SK-N-SH treated with all-trans-retinoic acid at 6 μM for 48 hours (cell line): ENCODE measurements around the gene RFX8.

Experiments used
- ATAC-seq: fragments of 200-7000 bp; cut with Tn5 transposase; 3 replicates; pipeline ENCODE4 v1.9.1; 2020; ENCODE audit warnings: mild to moderate bottlenecking, moderate library complexity
- ARNTL ChIP-seq: fragments of 450-650 bp; formaldehyde crosslinking; IDR thresholded peaks from 2 replicates; pipeline ENCODE4 v1.5.0; 2020; ENCODE audit warnings: low read depth, mild to moderate bottlenecking, moderate library complexity, borderline replicate concordance
- BACH2 ChIP-seq: fragments of 250-450 bp; sonication (Bioruptor Pico); IDR thresholded peaks from 2 replicates; pipeline ENCODE4 v1.9.0; 2021; ENCODE audit warnings: mild to moderate bottlenecking, borderline replicate concordance
- CSDC2 ChIP-seq: fragments of 250-450 bp; sonication (Bioruptor Pico); IDR thresholded peaks from 2 replicates; pipeline ENCODE4 v1.5.0; 2020; ENCODE audit warnings: mild to moderate bottlenecking, moderate library complexity
- ESRRG ChIP-seq: fragments of 250-450 bp; sonication (Bioruptor Pico); IDR thresholded peaks from 2 replicates; pipeline ENCODE4 v1.6.1; 2021; ENCODE audit warnings: mild to moderate bottlenecking
- GLIS3 ChIP-seq: fragments of 250-450 bp; sonication (Bioruptor Pico); IDR thresholded peaks from 2 replicates; pipeline ENCODE4 v1.5.0; 2020; ENCODE audit warnings: mild to moderate bottlenecking, moderate library complexity
- OSR1 ChIP-seq: fragments of 250-450 bp; sonication (Bioruptor Pico); IDR thresholded peaks from 2 replicates; pipeline ENCODE4 v1.8.0; 2022; ENCODE audit warnings: moderate library complexity, mild to moderate bottlenecking, inconsistent platforms
- PPARA ChIP-seq: fragments of 250-450 bp; sonication (Bioruptor Pico); IDR thresholded peaks from 2 replicates; pipeline ENCODE4 v1.5.0; 2020; ENCODE audit warnings: mild to moderate bottlenecking, borderline replicate concordance
- RARB ChIP-seq: fragments of 250-450 bp; sonication (Bioruptor Pico); IDR thresholded peaks from 2 replicates; pipeline ENCODE4 v1.8.0; 2021; ENCODE audit warnings: mild to moderate bottlenecking, moderate library complexity
- SNAI2 ChIP-seq: fragments of 250-450 bp; sonication (Bioruptor Pico); IDR thresholded peaks from 2 replicates; pipeline ENCODE4 v1.5.0; 2020; ENCODE audit warnings: mild to moderate bottlenecking, moderate library complexity
- TCF4 ChIP-seq: fragments of 250-450 bp; sonication (Bioruptor Pico); IDR thresholded peaks from 2 replicates; pipeline ENCODE4 v1.8.0; 2021; ENCODE audit warnings: mild to moderate bottlenecking, moderate library complexity, borderline replicate concordance
- TOX ChIP-seq: fragments of 250-450 bp; sonication (Bioruptor Pico); IDR thresholded peaks from 2 replicates; pipeline ENCODE4 v1.8.0; 2021; ENCODE audit warnings: mild to moderate bottlenecking, moderate library complexity, borderline replicate concordance
- ZC3H10 ChIP-seq: fragments of 250-450 bp; sonication (Bioruptor Pico); IDR thresholded peaks from 2 replicates; pipeline ENCODE4 v1.5.1; 2021; ENCODE audit warnings: mild to moderate bottlenecking, moderate library complexity
- ZFP3 ChIP-seq: fragments of 250-450 bp; sonication (Bioruptor Pico); IDR thresholded peaks from 2 replicates; pipeline ENCODE4 v1.5.0; 2020; ENCODE audit warnings: mild to moderate bottlenecking, moderate library complexity
- ZFP30 ChIP-seq: fragments of 450-650 bp; formaldehyde crosslinking; IDR thresholded peaks from 2 replicates; pipeline ENCODE4 v1.5.0; 2022; ENCODE audit warnings: mild to moderate bottlenecking, moderate library complexity
- ZNF565 ChIP-seq: fragments of 450-650 bp; formaldehyde crosslinking; conservative IDR thresholded peaks from 2 replicates; pipeline ENCODE4 v1.5.0; 2020; ENCODE audit warnings: low read depth, mild to moderate bottlenecking, moderate library complexity
- ZNF70 ChIP-seq: fragments of 450-650 bp; formaldehyde crosslinking; IDR thresholded peaks from 2 replicates; pipeline ENCODE4 v1.5.0; 2020; ENCODE audit warnings: mild to moderate bottlenecking, moderate library complexity
- ZNF8 ChIP-seq: fragments of 450-650 bp; formaldehyde crosslinking; IDR thresholded peaks from 2 replicates; pipeline ENCODE4 v1.5.0; 2020; ENCODE audit warnings: mild to moderate bottlenecking, moderate library complexity
- TF ChIP-seq, protein P1 (sequence below): fragments of 250-450 bp; sonication (Bioruptor Pico); IDR thresholded peaks from 2 replicates; pipeline ENCODE4 v1.5.1; 2020; ENCODE audit warnings: low read depth, mild to moderate bottlenecking, moderate library complexity
- TF ChIP-seq, protein P2 (sequence below): fragments of 250-450 bp; sonication (Bioruptor Pico); IDR thresholded peaks from 2 replicates; pipeline ENCODE4 v1.8.0; 2021; ENCODE audit warnings: low read depth, mild to moderate bottlenecking, moderate library complexity, borderline replicate concordance
- TF ChIP-seq, protein P3 (sequence below): fragments of 250-450 bp; sonication (Bioruptor Pico); IDR thresholded peaks from 2 replicates; pipeline ENCODE4 v1.5.0; 2020; ENCODE audit warnings: mild to moderate bottlenecking, moderate library complexity
- TF ChIP-seq, protein P4 (sequence below): fragments of 250-450 bp; sonication (Bioruptor Pico); IDR thresholded peaks from 2 replicates; pipeline ENCODE4 v1.8.0; 2020; ENCODE audit warnings: mild to moderate bottlenecking, moderate library complexity, borderline replicate concordance
- TF ChIP-seq, protein P5 (sequence below): fragments of 250-450 bp; sonication (Bioruptor Pico); IDR thresholded peaks from 2 replicates; pipeline ENCODE4 v1.5.1; 2021; ENCODE audit warnings: mild to moderate bottlenecking, moderate library complexity

RFX8 gene

DNA sequence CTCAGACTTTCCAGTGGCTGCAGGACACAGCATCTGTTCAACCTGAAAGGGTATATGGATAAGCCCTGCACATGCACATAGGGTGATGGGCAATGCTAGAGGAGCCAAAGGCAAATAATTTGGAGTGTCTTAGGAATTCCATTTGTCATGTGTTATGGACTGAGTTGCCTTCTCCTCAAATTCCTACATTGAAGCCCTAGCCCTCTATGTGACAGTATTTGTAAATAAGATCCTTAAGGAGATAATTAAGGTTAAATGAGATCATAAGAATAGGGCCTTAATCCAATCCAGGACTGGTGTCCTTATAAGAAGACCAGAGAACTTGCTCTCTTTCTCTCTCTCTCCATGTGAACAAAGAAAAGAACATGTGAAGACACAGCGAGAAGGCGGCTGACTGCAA is 44.8 kb downstream of the RFX8 start:
- ATAC-seq = no peak
- TF ChIP-seq SNAI2 (CRISPR knock-in tag) (no peak), ZNF8 (CRISPR knock-in tag) (no peak), ZC3H10 (CRISPR knock-in tag) (no peak), BACH2 (CRISPR knock-in tag) (no peak), ZNF70 (CRISPR knock-in tag) (no peak), ARNTL (CRISPR knock-in tag) (no peak), PPARA (no peak), OSR1 (no peak), ESRRG (CRISPR knock-in tag) (no peak), ZNF565 (CRISPR knock-in tag) (no peak), TCF4 (CRISPR knock-in tag) (no peak), CSDC2 (no peak)
- TF ChIP-seq, protein P1, sequence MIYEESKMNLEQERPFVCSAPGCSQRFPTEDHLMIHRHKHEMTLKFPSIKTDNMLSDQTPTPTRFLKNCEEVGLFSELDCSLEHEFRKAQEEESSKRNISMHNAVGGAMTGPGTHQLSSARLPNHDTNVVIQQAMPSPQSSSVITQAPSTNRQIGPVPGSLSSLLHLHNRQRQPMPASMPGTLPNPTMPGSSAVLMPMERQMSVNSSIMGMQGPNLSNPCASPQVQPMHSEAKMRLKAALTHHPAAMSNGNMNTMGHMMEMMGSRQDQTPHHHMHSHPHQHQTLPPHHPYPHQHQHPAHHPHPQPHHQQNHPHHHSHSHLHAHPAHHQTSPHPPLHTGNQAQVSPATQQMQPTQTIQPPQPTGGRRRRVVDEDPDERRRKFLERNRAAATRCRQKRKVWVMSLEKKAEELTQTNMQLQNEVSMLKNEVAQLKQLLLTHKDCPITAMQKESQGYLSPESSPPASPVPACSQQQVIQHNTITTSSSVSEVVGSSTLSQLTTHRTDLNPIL = no peak
- TF ChIP-seq, protein P2, sequence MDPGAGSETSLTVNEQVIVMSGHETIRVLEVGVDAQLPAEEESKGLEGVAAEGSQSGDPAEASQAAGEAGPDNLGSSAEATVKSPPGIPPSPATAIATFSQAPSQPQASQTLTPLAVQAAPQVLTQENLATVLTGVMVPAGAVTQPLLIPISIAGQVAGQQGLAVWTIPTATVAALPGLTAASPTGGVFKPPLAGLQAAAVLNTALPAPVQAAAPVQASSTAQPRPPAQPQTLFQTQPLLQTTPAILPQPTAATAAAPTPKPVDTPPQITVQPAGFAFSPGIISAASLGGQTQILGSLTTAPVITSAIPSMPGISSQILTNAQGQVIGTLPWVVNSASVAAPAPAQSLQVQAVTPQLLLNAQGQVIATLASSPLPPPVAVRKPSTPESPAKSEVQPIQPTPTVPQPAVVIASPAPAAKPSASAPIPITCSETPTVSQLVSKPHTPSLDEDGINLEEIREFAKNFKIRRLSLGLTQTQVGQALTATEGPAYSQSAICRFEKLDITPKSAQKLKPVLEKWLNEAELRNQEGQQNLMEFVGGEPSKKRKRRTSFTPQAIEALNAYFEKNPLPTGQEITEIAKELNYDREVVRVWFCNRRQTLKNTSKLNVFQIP = no peak
- TF ChIP-seq, protein P3, sequence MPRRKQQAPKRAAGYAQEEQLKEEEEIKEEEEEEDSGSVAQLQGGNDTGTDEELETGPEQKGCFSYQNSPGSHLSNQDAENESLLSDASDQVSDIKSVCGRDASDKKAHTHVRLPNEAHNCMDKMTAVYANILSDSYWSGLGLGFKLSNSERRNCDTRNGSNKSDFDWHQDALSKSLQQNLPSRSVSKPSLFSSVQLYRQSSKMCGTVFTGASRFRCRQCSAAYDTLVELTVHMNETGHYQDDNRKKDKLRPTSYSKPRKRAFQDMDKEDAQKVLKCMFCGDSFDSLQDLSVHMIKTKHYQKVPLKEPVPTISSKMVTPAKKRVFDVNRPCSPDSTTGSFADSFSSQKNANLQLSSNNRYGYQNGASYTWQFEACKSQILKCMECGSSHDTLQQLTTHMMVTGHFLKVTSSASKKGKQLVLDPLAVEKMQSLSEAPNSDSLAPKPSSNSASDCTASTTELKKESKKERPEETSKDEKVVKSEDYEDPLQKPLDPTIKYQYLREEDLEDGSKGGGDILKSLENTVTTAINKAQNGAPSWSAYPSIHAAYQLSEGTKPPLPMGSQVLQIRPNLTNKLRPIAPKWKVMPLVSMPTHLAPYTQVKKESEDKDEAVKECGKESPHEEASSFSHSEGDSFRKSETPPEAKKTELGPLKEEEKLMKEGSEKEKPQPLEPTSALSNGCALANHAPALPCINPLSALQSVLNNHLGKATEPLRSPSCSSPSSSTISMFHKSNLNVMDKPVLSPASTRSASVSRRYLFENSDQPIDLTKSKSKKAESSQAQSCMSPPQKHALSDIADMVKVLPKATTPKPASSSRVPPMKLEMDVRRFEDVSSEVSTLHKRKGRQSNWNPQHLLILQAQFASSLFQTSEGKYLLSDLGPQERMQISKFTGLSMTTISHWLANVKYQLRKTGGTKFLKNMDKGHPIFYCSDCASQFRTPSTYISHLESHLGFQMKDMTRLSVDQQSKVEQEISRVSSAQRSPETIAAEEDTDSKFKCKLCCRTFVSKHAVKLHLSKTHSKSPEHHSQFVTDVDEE = no peak

DNA sequence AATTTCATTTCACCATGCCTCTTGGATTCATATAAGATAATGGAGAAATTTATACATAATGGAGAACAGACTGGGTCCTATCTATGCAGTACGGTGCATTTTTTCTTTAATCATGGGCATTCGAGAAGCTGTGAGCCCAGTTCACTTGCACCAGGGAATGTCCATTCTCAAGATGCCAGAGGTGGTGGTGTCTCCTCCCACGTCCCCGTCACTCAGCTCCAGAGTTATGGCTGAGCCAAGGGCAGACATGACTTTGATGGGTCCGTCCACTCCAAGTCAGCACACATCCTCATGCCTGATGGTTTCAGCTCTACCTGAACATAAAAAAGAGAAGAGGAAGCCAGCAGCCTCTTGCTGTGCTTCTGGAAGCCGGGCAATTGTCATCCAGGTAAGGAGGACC is 45.5 kb downstream of the RFX8 start:
- TF ChIP-seq, protein P3 = no peak
- TF ChIP-seq, protein P2 = no peak
- TF ChIP-seq PPARA (no peak), RARB (CRISPR knock-in tag) (no peak), ZFP3 (CRISPR knock-in tag) (no peak), GLIS3 (CRISPR knock-in tag) (no peak), ZNF565 (CRISPR knock-in tag) (no peak), ZNF70 (CRISPR knock-in tag) (no peak), ZFP30 (CRISPR knock-in tag) (no peak), CSDC2 (no peak), ESRRG (CRISPR knock-in tag) (no peak), ARNTL (CRISPR knock-in tag) (no peak), BACH2 (CRISPR knock-in tag) (no peak), OSR1 (no peak), TCF4 (CRISPR knock-in tag) (no peak), TOX (CRISPR knock-in tag) (no peak), SNAI2 (CRISPR knock-in tag) (no peak)
- TF ChIP-seq, protein P1 = no peak
- TF ChIP-seq, protein P4, sequence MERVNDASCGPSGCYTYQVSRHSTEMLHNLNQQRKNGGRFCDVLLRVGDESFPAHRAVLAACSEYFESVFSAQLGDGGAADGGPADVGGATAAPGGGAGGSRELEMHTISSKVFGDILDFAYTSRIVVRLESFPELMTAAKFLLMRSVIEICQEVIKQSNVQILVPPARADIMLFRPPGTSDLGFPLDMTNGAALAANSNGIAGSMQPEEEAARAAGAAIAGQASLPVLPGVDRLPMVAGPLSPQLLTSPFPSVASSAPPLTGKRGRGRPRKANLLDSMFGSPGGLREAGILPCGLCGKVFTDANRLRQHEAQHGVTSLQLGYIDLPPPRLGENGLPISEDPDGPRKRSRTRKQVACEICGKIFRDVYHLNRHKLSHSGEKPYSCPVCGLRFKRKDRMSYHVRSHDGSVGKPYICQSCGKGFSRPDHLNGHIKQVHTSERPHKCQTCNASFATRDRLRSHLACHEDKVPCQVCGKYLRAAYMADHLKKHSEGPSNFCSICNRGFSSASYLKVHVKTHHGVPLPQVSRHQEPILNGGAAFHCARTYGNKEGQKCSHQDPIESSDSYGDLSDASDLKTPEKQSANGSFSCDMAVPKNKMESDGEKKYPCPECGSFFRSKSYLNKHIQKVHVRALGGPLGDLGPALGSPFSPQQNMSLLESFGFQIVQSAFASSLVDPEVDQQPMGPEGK = no peak
- TF ChIP-seq, protein P5, sequence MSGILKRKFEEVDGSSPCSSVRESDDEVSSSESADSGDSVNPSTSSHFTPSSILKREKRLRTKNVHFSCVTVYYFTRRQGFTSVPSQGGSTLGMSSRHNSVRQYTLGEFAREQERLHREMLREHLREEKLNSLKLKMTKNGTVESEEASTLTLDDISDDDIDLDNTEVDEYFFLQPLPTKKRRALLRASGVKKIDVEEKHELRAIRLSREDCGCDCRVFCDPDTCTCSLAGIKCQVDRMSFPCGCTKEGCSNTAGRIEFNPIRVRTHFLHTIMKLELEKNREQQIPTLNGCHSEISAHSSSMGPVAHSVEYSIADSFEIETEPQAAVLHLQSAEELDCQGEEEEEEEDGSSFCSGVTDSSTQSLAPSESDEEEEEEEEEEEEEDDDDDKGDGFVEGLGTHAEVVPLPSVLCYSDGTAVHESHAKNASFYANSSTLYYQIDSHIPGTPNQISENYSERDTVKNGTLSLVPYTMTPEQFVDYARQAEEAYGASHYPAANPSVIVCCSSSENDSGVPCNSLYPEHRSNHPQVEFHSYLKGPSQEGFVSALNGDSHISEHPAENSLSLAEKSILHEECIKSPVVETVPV (CRISPR knock-in tag) = no peak
- no peak for ATAC-seq
